HG02678 (cell line): ENCODE measurements around the gene PRPF31.

Source experiments
- ATAC-seq: cut with Tn5 transposase; IDR thresholded peaks from one replicate; pipeline ENCODE4 v1.9.1; 2021; ENCODE audit warnings: mild to moderate bottlenecking, moderate library complexity; ENCODE audit not compliant: unreplicated experiment

The PRPF31 gene

DNA sequence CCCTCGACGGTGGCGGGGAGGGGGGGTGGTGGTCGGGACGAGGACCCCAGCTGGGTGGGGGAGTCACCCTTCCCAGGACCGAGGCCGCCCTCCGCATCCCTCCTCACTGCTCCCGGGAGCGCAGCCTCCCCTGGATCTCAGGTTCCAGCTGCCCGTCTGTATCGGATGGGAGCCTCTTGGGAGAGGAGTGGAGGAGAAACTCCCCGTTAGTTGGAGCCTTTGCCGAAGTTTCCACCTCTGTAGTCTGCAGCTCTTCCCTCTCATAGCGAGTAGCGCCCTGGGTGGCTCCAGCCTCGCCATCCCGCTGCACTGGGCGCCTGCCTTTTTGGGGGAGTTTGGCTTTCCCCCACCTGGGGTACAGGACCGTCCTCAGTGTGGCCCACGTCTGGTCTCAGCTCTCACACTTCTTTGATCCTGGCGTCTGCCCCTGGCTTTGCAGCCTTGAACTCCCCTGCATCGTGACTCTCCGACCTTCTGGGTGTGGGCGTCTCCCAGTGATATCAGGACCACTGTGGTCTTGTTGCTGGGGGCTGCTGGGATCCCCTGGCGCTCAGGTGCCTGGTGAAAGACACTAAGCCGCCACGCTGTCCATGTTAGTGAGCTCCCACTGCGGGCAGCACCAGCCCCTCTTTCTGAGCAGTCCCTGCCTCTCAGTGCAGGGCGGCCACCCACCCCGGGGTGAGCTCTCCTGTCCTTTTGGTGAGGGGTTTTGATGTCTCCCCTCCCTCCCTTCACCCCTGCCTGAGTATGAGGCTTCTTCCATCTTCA lies 23.1 kb downstream of the PRPF31 start:
- ATAC-seq, result no peak

DNA sequence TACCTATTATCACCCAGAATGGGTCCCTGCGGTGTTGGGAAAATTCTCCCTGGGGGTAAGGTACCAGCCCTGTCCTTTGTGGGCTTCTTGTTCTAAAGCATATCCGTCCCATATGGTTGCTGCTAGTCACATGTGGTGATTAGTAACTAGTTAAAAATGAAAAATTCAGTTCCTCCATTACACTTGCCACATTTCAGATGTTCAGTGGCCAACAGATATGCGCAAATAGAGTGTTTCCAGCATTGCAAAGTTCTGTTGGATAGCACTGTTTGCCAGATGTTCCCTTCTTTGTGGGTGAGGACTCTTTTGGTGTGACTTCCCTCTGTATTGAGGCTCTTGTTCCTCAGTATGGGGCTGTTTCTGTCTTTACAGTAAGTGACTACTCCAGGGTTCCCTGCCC lies 25.8 kb downstream of the PRPF31 start:
- ATAC-seq, result no peak

DNA sequence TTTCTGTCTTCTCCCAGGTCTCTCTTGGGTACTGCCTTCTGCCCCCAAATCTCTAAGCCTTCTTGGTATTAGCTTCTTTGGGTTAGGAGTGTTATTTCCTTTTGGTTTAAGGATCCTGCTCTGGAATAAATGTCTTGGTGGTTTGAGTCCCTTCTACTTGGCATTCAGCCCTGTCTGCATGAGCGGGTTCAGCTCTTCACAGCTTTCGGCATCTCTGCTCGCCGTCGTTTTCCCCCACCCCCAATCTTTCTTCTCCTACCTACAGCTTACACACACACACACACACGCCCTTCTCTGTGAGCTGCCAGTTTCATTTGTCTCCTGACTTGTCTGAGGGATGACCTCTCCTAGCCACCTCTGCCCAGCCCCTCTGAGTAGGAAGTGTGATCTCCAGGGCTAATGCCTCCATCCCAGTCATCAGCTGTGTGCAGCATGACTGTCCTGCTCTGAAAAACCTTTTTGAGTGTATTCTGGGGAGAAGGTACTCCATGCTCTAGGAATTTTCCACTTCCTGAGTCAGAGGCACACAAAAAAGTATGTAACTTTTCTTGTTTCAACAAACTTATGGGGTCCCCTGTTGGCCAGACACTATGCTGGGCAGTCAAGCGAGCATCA lies 26.7 kb downstream of the PRPF31 start:
- no peak for ATAC-seq

DNA sequence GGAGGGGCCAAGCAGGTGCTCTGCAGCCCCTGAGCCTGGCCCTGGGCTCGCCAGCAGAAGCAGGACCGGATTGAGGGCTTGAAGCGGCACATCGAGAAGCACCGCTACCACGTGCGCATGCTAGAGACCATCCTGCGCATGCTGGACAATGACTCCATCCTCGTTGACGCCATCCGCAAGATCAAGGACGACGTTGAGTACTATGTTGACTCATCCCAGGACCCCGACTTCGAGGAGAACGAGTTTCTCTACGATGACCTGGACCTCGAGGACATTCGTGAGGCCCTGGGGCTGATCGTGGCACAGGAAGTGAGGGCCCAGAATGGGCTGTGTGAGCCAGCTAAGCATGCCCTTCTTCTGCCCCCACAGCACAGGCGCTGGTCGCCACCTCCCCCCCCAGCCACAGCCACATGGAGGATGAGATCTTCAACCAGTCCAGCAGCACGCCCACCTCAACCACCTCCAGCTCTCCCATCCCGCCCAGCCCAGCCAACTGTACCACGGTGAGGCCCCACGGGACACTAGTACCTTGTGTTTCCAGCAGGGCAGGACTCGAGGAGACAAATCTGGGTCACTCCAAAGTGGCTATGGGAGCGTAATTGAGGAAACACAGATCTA lies 30.1 kb downstream of the PRPF31 start:
- no peak for ATAC-seq

DNA sequence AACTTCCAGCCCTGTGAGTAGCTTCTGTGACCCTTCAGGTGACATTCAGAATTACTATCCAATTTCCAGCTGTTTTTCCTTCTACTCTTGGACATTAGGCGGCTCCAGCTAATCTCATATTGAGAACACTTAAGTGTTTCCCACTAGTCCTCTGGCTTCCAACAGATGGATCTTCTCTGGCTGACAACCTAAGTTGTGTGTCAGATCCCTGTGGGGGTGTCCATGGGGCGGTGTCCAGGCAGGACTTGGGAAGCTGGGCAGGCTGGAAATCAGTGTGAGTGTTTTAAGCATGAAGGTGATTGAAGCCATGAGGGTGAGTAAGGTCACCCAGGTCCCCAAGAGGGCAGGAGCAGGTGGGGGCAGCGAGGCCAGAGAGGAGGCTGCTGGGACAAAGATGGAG lies 32.1 kb downstream of the PRPF31 start:
- no peak for ATAC-seq

DNA sequence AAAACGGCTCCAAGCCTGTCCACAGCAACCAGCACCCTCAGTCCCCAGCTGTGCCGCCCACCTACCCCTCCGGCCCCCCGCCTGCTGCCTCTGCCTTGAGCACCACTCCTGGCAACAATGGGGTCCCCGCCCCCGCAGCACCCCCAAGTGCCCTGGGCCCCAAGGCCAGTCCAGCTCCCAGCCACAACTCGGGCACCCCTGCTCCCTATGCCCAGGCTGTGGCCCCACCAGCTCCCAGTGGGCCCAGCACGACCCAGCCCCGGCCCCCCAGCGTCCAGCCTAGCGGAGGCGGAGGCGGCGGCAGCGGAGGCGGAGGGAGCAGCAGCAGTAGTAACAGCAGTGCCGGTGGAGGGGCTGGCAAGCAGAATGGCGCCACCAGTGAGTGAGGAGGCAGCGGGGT lies 32.6 kb downstream of the PRPF31 start:
- ATAC-seq, result no peak

DNA sequence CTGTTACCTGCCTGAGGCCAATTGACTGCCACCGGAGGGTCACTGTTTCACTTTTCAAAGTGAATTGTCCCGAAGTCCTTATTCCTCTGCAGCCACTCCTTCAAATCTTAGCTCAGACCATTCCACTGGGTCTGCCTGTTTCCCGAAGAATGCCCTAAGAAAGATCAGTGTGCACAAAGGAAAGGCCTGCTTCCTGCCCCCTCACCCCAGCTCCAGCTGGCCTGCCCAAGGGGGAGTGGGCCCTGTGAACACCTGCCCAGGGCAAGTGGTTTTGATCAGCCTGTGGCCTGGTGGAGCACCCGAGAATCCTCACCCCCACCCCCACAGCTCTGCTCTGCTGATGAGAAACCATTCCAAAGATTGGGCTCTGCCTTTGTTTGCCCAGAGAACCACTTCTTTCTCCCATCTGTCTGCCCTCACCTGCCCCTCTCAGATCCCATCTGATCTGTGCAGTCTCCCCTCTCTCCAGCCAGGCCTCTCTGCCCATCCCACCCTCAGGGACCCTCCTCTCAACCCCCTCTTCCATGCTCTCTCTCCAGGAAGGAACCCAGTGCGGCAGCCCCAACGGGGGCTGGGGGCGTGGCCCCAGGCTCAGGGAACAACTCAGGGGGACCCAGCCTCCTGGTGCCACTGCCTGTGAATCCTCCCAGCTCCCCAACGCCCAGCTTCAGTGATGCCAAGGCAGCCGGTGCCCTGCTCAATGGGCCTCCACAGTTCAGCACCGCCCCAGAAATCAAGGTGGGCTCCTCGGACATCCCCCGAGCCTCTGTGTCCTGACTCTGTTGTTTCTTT lies 33.7 kb downstream of the PRPF31 start:
- no peak for ATAC-seq

DNA sequence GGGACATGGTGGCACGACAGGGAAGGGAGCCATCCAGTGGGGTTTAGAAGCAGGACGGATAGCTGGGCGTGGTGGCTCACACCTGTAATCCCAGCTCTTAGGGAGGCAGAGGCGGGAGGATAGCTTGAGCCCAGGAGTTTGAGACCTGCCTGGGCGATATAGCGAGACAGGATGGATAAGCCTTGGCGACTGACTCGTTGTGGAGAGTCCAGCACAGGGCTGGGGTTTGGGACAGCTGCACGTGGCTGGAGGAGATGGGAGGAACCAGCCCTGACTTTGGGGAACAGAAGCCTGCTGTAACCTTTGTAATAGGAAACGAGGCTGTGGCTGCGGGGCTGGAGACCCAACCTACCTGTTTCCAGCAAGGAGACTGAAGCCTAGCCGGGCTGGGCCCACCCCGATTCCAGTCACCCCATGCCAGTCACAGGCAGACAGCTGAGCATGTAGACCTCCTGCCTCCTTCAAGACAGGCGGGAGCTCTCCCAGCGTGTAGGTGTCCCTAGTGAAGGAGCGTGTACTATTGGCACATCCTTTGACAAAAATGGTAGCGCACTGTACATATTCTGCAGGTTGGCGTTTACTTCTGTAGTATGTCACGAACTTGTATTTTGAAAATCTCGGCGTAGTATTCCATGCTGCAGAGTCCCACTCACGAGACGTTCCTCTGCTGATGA lies 35.9 kb downstream of the PRPF31 start:
- no peak for ATAC-seq

DNA sequence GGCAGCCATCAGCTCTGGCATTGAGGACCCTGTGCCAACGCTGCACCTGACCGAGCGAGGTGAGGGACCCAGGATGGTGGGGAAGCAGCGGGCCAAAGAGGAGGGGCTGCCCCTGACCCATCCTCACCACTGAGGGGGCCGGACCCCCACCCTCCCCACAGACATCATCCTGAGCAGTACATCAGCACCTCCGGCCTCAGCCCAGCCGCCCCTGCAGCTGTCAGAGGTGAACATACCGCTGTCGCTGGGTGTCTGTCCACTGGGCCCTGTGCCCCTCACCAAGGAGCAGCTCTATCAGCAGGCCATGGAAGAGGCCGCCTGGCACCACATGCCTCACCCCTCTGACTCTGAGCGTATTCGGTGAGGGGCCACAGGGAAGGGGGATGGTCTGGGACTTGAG lies 36.7 kb downstream of the PRPF31 start:
- no peak for ATAC-seq

DNA sequence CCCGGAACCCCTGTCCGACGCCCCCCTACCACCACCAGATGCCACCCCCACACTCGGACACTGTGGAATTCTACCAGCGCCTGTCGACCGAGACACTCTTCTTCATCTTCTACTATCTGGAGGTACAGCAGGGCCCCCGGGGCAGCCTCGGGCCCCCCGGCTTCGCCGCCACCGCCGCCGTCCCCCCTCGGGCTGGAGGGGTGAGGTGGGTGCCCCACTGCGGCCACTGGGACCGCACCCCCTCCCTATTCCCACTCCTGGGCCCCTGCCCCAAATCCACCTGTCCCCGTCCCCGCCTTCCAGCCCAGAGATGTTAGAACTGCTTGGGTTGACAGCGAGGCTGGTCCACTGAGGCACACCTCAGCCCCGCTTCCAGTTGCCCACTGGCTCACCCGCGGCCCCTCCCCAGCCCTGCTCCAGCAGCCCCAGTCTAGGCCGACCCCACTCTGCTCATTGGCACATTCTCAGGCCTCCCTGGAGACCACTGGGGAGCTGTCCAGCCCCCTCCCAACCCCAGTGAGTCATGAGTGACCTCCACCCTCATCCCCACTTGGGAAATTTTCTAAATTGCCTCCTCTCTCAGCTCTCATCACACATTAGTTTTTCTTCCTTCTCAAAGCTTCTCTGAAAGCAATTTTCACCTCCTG lies 37.4 kb downstream of the PRPF31 start:
- no peak for ATAC-seq

DNA sequence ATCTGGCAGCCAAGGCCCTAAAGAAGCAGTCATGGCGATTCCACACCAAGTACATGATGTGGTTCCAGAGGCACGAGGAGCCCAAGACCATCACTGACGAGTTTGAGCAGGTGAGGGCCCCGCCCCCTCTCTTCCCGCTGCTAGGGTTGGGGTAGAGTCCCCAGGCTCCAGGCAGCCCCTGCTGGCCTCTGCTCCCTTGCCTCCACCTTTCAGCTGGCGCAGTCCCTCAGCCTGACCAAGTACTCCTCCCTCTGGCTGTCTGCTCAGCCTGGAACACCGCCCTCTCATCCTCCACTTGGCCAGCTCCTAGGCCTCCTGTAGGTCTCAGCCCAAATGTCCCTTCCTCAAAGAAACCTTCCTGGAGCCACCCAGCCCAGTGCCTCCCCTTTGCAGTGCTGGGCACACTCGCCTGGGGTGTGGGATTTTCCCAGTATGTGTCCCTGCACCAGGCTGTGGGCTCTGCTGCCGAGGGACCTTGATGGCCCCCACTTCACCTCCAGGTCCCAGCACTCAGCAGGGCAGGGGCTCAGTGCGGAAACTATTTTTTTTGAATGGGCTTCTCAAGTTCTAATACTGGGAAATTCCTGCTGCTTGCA lies 38.3 kb downstream of the PRPF31 start:
- no peak for ATAC-seq

DNA sequence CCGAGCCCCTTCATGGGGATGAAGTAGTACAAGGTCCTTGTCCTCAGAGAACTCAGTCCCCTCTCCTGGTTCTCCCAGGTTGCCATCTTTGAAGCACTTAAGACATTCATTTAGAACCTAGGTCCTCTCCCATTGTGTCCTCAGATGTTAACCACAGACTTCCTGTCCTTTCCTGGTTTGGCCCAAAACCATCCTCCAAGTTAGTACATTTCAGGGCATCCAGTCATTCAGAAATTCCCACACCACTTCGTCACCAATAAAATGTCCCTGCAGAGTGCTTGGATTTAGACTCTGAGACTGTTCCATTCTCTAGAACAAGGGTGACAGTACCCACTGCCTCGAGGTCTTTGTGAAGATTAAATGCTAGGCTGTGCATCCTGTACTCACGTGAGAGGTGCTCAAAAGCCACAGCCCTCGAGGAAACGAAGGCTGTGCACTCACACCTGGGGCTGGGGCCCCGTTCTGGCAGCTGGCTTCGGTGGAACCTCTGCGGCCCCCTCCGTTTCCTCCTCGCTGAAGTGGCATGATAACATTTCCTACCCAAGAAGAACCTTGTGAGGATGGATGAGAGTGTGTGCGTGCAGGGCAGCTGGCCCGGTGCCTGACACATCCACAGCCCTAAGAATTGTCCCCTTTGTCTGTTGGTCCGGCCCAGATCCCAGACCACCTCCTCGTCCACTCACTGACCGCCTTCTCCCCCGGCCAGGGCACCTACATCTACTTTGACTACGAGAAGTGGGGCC lies 39.2 kb downstream of the PRPF31 start:
- no peak for ATAC-seq

DNA sequence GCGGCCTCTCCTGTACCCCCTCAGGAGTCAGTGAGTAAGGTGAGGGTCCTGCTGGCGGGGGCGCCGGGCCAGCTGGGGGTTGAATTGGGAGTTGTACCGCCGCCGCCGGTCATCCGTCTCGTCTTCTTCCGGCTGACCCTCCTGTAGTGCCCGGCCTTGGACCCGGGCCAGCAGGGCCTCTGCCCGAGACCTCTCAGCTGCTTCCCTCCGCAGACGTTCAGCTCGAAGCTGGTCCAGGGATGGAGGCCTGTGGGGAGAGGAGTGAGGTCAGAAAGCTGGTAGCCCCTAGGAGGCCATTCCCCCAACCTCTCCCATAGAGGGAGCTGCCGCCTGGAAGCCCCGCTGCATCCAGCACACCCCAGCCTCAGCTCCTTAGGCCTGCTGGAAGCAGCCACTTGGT lies 40.1 kb downstream of the PRPF31 start:
- no peak for ATAC-seq

DNA sequence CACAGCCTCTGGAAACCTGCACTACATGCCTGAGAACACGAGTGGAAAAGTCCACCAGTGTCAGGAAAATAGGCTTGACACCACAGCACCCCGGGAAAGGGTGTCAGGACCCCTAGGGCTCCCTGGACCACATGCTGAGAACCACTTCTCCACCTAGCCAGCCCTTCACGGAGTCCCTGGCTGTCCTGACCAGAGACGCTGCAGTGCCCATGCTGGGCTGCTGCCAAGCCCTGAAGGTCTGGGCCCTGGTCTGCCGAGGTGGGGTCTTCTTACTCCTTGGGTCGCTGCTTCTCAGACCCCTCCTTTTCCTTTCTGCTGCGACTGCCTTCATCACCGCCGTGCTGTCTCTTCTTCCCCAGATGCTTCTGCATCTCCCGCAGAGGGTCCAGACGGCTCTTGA lies 40.9 kb downstream of the PRPF31 start:
- ATAC-seq, result no peak

DNA sequence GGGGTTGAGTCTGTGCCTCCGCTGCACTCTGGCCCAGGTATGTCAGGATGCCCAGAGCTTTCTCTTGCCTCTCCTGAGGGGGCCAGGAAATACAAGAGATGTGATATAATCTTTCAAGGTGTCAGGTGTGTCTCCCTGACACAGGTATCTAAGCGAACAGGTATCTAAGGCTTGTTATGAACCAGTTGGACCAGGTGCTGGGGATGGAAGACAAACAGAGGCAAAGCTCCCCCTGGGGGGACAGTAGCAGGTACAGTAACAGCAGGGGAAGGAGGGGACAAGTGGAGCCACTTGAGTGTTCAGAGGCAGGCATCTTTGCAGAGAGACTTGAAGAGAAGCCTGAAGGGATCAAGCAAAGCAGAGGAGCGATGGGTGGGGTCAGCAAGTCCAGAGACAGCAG lies 41.4 kb downstream of the PRPF31 start:
- no peak for ATAC-seq

DNA sequence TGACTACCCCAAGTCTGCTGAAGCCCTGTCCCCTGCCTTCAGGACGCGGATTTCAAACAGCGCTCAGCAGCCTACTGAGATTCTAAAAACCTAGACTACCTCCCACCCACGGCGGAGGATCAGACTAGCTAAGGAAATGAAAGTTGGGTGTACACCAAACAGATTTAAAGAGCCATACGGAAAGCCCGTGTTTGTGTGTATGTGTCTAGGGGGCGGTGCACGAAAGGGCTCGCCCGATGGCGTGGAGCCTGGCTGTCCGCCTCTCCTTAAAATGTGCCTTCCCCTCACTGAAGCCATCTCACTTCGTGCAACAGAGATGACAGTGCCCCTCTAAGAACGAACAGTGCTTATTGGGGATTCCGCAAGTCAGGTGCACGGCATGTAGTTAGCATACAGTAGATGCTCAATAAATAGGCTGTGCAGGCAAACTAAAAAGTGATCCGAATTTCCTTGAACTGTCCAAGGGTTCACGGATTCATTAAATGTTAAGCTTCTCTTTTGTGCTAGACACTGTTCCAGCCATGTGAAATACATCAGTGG lies 43.3 kb downstream of the PRPF31 start:
- ATAC-seq, result no peak

DNA sequence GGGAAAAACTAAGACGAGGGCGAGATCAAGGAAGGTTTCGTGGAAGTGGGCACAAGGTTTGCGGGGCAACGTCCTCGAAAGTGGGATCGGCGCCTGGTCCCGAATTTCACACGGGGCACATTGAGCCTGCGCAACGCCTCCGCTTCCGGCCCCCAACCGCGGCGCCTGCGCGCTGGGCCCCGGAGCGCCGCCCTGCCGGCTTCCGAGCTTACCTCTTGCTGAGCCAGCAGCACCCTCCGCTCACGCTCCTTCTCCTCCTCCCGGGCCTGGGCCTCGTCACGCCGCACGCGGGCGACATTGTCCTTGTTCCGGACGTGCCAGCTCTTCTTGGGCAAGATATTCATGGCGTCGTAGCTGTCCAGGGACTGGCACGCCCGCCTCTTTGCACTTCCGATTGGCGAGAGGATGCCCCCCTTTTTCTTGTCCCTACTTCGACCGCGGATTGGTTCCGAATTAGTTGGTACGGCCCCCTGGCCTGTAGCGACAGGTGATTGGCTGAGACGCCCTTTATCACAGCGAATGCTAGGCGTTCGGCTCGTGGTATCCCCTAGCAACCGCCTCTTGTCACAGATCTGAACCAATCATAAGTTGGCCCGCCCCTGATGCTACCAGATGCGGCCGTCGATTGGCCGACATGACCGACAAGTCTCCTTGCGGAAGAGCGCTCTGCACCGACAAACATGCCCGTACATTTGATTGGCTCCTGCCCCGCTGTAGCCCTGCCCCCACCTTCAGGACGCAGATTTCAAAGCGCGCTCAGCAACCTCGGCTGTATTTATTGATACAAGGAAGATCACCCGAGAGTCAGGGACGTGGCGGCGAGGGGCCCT lies 44.0 kb downstream of the PRPF31 start, which contains the start of gene LENG1:
Gene LENG1 (minus strand): TSS at position 370 of the 830 bp plus-strand sequence. CDS start 26 bp downstream, at position 344.
- ATAC-seq, result peak; percentile 91

DNA sequence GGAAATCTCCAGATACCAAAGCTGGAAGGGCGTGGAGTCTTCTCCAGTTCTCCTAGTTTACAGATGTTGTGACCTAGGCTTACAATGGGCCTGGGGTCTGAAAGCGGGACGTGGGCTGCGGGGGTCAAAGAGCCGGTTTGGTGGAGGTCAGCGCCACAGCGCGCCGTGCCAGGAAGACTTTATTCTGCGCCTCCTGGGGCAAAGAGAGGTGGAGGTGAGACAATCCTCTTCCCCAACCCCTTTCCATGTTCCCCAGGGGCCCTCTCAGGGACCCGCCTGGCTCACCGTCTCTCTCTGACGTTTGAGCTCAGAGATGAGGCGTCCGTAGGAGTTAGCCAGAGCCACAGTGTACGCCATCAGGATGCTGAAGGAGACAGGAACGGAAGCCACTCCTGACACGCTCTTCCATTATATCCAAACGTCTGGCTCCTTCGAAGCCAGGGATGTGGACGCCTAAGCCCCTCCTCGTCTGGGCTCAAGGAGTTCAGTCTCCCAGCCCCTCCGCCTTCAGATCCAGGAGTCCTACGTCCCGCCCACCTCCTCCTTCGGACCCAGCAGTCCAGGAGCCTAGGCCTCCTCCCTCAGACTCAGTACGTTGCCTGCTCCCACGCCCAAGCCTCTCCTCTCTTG lies 44.7 kb downstream of the PRPF31 start:
- no peak for ATAC-seq
